ENCODE results near the gene PPP1R7. TPM values are rescaled to one million over a fixed set of nuclear protein-coding genes. Genes with fewer than 3 reads are reported as not detected.

The PPP1R7 gene
- total and polyA plus RNA-seq, 8 donors: 22.8 to 126 (median 54.6) TPM

- TF ChIP-seq POLR2A (IDR thresholded peaks at IDR 0.05) (no peak), EP300 (IDR thresholded peaks at IDR 0.05) (no peak), CTCF (IDR thresholded peaks at IDR 0.05) (no peak), POLR2AphosphoS5 (IDR thresholded peaks at IDR 0.05) (no peak)
- no peaks in the 10 kb centered on the region for H3K9me3 ChIP-seq
- 69 to 85% (median 81%) methylated on average over 8 of the region's 8 CpGs for WGBS, 5 donors
- peaks cover 7 to 20% (median 12%) of the 10 kb centered on the region in 4 donors for H3K4me1 ChIP-seq
- peaks cover 28 to 52% (median 49%) of the 10 kb centered on the region in 4 donors for H3K36me3 ChIP-seq
- no peaks in the 10 kb centered on the region for H3K27me3 ChIP-seq
- H3K4me3 ChIP-seq: no peak overlapping the region
- intact Hi-C loops (cut with DNase I; ENCODE audit: low total_unique reads): no loop called here
- H3K27ac ChIP-seq: no peak overlapping the region
- no peak for DNase-seq
Measured at GRCh38 chr2:241224851-241225438, 74.7 kb downstream of the PPP1R7 start.

GRCh38 chr2:241225545-241225944 lies 75.3 kb downstream of the PPP1R7 start:
- H3K36me3 ChIP-seq: peaks cover 34 to 58% (median 55%) of the 10 kb centered on the region in 4 donors
- H3K4me1 ChIP-seq: peaks cover 7 to 20% (median 12%) of the 10 kb centered on the region in 4 donors
- no peak overlapping the region for H3K27ac ChIP-seq
- intact Hi-C loops (cut with DNase I; ENCODE audit: low total_unique reads): no loop called here
- H3K27me3 ChIP-seq: no peaks in the 10 kb centered on the region
- no peak overlapping the region for H3K4me3 ChIP-seq
- no peak for DNase-seq
- 83 to 92% (median 87%) methylated on average over 16 of the region's 16 CpGs for WGBS, 5 donors
- TF ChIP-seq POLR2AphosphoS5 (IDR thresholded peaks at IDR 0.05): no peak
- no peak for TF ChIP-seq POLR2A (IDR thresholded peaks at IDR 0.05)
- no peak for TF ChIP-seq CTCF (IDR thresholded peaks at IDR 0.05)
- no peaks in the 10 kb centered on the region for H3K9me3 ChIP-seq

- 88 to 94% (median 89%) methylated on average over 16 of the region's 16 CpGs for WGBS, 5 donors
Measured at GRCh38 chr2:241225983-241226382, 75.7 kb downstream of the PPP1R7 start.

More at GRCh38 chr2:241225983-241226382, 75.7 kb downstream of the PPP1R7 start:
- Histone ChIP-seq H3K27ac (no peak overlapping the region), H3K36me3 (peaks cover 38 to 62% (median 59%) of the 10 kb centered on the region in 4 donors), H3K27me3 (no peaks in the 10 kb centered on the region), H3K9me3 (no peaks in the 10 kb centered on the region), H3K4me3 (no peak overlapping the region), H3K4me1 (peaks cover 7 to 20% (median 12%) of the 10 kb centered on the region in 4 donors)
- no peak for TF ChIP-seq EP300 (IDR thresholded peaks at IDR 0.05)
- no peak for TF ChIP-seq POLR2A (IDR thresholded peaks at IDR 0.05)
- no peak for TF ChIP-seq POLR2AphosphoS5 (IDR thresholded peaks at IDR 0.05)
- no peak for TF ChIP-seq CTCF (IDR thresholded peaks at IDR 0.05)
- intact Hi-C loops (cut with DNase I; ENCODE audit: low total_unique reads): no loop called here
- no peak for DNase-seq
